Astrocyte (in vitro differentiated cells and primary cell): Measurements from ENCODE around the gene VPS26C.

Experiments
- CTCF ChIP-seq: IDR thresholded peaks from 2 replicates; pipeline ENCODE4 v1.5.1; 2011; ENCODE audit warnings: low read depth, mild to moderate bottlenecking, inconsistent platforms, low read length, moderate library complexity; ENCODE audit not compliant: insufficient read depth
- EZH2 ChIP-seq: IDR thresholded peaks from 2 replicates; pipeline ENCODE4 v1.6.1; 2012; ENCODE audit warnings: mild to moderate bottlenecking, low read length, inconsistent platforms; ENCODE audit not compliant: insufficient read depth

GRCh38 chr21:37182222-37182621 lies 84.9 kb downstream of the VPS26C start:
- TF ChIP-seq CTCF (no peak), EZH2 (no peak)
